Raji (cell line): ENCODE data around the gene CHST3.

ENCODE experiments used
- POLR2A ChIP-seq: IDR thresholded peaks from 2 replicates; pipeline ENCODE4 v1.6.1; 2011; ENCODE audit warnings: low read depth, low read length, control low read depth; ENCODE audit not compliant: insufficient read depth

Gene CHST3

DNA sequence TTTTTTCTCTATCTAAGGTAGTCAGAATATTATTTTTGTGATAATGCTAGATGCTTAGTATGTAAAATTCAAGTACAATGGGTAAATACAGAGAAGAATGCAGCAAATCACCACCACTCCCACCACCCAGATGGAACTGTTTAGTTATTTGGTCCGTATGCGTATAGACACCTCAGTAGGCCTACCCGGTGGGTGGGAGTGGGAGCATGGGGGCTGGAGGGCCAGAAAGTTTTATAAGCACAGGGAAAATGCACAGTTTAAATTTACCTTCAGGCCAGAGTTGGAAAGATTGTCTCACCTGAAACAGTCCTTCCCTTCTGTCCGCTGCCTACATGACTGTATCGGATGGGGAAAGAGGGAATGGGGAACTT lies 15.5 kb downstream of the CHST3 start:
- no peak for TF ChIP-seq POLR2A

GRCh38 chr10:71980181-71981014 lies 16.2 kb downstream of the CHST3 start:
- TF ChIP-seq POLR2A: no peak

- TF ChIP-seq POLR2A: no peak
Measured at GRCh38 chr10:71981015-71981875, 17.1 kb downstream of the CHST3 start.

DNA sequence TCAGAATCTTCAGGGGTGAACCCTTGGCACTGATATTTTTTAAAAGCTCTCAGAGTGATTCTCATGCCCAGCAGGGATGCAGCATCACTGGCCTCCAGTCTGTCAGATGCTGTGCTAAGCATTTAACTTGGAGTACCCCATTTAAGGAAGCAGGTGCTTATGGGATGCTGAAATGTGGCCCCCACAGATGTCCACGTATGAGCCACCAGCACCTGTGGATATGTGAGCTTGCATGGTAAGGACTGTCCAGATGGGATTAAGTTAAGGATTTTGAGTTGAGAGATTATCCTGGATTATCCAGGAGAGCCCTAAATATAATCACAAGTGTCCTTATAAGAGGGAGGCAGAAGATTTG lies 17.7 kb downstream of the CHST3 start:
- TF ChIP-seq POLR2A: no peak

- no peak for TF ChIP-seq POLR2A
Measured at GRCh38 chr10:71982269-71983178, 18.3 kb downstream of the CHST3 start.

DNA sequence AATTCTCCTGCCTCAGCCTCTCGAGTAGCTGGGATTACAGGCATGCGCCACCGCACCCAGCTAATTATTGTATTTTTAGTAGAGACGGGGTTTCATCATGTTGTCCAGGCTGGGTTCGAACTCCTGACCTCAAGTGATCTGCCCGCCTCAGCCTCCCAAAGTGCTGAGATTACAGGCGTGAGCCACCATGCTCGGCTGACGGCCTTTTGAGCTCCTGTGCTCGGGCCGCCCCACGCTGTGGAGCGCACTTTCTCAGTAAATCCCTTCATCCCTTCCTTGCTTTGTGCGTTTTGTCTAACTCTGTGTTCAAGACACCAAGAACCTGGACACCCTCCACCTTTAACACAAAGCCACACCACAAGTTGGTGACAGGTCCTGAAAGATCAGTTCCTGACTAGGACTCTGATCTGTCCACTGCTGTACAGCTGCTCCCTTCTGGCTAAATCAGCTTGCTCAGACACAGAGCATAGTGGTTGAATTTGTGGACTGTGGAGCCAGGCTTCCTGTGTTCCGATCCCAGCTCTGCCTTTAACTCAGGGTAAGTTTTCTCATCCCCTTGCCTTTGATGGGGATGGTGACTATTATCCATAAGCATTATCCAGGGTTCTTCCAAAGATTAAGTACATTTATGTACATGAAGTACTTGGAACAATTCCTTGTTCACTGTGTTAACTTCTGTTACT lies 20.1 kb downstream of the CHST3 start:
- TF ChIP-seq POLR2A: no peak

DNA sequence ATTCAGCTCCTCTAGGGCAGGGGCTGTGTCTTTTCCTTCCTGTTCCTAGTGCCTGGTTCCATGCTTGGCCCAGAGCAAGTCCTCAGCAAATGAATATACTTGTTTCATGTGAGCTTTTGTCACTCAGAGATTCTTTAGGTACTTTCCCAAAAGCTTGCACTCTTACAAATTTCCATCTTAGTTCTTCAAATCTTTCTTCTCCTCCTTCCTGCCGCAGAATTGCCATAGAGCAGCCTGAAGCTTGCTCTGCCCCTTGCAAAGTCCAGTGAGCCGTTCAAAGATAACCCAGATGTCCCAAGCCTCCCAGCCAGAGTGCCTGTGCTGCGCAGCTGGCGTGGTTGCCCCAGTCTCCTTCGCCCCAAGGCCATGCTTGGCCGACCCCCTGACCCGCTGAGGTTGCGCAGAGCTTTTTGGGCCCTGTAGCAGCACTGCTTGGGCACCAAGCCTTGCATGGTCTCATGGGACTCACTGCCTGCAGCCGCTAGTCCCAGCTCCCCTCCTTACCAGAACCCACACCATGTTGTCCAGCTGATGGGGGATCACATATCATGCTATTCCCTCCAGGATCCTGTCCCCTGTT lies 20.7 kb downstream of the CHST3 start:
- TF ChIP-seq POLR2A: no peak

DNA sequence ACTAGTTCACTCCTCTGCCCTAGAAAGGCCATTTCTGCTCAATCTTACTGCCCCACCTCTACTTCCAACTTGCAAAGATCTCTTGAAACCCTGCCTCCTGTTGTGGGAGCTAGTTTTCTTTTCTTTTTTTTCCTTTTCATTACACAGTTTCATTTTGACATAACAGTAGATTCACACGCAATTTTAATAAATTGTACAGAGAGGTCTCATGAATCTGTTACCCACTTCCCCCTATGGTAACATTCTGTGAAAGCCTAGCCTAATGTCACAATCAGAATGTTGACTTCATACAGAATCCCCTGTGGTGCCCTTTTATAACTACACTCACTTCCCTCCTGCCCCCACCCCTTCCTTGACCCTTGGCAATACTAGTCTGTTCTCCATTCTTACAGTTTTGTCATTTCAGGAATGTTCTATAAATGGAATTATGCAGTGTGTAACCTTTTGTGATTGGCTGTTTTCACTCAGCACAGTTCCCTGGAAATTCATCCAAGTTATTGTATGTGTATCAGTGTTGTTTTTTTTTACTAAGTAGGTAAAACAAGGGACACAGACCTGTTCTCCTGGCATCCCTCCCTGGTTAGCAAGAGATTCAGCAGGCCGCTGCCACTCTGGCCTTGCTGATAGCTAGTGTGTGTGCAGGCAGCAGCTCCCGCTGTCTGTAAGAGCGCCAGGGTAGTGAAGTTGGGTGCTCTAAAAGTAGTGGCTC lies 21.5 kb downstream of the CHST3 start:
- TF ChIP-seq POLR2A: no peak

DNA sequence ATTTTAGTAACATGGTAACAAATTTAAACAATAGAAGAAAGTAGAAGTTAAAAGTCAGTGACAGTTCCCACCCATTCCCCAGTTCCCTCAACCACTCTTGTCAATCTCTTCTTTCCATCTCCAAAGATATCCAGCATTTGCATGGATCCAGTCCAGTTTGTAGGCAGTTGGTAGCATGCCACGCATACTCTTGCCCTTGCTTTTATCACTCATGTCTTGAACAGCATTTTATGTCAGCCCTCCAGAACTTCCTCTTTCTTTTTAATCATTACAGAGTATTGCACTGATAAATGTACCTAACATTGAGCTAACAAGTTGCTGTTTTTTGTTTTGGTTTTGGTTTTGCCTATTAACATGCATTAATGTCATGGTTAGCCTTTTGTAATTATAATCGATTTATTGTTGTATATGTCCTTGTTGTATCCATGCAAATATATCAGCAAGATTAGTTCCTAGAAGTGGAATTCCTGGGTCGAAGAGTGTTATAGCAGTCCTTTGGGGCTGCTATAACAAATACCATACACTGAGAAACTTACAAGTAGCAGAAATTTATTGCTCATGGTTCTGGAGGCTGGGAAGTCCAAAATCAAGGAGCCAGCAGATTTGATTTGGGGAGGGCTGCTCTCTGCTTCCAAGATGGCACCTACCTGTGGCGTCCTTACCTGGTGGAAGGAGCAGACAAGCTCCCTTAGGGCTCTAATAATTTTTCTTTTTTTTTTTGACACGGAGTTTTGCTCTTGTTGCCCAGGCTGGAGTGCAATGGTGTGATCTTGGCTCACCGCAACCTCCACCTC lies 25.7 kb downstream of the CHST3 start:
- no peak for TF ChIP-seq POLR2A

DNA sequence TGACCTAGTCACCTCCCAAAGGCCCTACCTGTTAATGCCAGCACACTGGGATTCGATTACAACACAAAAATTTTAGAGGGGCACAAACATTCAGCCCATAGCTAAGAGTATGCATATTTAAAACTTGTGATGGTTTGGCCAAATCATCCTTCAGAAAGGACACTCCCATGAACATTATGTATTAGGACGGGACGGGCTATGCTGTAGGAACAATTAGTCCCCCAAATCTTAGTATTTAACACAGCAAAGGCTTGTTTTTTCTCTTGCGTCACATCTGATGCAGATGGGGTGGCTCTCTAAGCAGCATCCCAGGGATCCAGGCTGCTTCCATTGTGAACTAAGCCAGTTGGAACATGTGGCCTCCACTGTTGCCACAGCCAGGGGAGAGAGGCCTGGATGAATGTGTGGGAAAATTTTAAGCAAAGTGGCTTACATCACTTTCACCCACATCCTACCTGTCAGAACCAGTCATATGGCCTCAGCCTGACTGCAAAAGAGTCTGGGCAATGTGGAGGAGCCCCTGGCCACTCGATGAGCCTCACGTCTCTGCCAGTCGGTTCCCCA lies 26.6 kb downstream of the CHST3 start:
- no peak for TF ChIP-seq POLR2A

DNA sequence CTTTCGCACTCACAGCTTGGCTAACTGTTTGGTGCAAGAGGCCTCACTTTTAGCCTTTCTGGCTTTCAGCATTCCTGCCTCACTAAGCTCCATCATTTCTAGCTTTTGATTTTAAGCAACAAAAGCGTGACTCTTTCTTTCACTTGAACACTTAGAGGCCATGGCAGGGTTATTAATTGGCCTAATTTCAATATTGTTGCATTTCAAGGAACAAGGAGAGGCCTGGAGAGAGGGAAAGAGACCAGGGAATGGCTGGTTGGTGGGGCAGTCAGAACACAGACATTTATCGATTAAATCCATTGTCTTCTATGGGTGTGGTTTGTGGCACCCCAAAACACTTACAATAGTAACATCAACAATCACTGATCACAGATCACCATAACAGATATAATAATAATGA lies 31.3 kb downstream of the CHST3 start:
- no peak for TF ChIP-seq POLR2A

DNA sequence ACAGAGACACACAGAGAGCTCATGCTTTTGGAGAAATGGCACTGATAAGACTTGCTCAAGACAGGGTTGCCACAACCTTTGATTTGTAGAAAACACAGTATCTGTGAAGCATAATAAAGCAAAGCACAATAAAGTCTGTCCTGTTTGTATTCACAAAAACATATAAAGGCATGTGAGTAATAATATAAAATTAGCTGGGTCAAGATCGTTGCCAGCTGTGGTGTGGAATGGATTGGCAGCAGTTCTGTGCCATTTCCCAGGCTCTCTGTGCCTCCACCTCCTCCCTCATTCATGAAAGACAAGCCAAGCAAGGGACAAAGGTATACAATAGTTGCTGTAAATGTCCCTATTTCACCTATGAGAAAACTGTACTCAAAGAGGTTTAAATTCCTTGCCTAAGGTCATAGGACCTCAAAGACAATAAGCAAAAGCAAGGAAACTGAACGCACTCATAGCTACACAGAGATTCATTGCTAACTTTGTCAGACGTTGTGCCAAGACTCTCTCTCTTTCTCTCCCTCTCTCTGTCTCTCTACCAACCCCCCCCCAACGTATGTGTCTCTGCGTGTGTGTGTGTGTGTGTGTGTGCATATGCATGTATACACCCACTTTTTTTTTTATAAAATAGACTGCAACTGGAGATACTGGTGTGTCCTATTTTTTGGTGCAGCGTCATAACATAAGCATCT lies 31.8 kb downstream of the CHST3 start:
- no peak for TF ChIP-seq POLR2A
